Measurements from ENCODE around the gene ADRA1B.

The ADRA1B gene

GRCh38 chr5:159906943-159907342, 9.3 kb upstream of the ADRA1B start:
- FAIRE-seq = no peak
- no peak for TF ChIP-seq CTCF (IDR thresholded peaks at IDR 0.05; ENCODE audit: insufficient read depth, missing control alignments)
- DNase-seq (ENCODE audit: insufficient read length, low spot score) = no peak

- DNase-seq (ENCODE audit: insufficient read length, low spot score) (no peak), FAIRE-seq (no peak)
- TF ChIP-seq CTCF (IDR thresholded peaks at IDR 0.05; ENCODE audit: insufficient read depth, missing control alignments) = no peak
Measured at GRCh38 chr5:159907689-159908590, 8.3 kb upstream of the ADRA1B start.

GRCh38 chr5:159908591-159908940, 7.7 kb upstream of the ADRA1B start:
- no peak for TF ChIP-seq CTCF (IDR thresholded peaks at IDR 0.05; ENCODE audit: insufficient read depth, missing control alignments)
- no peak for FAIRE-seq
- no peak for DNase-seq (ENCODE audit: insufficient read length, low spot score)

GRCh38 chr5:159909126-159909525, 7.2 kb upstream of the ADRA1B start:
- DNase-seq (ENCODE audit: insufficient read length, low spot score) (no peak), FAIRE-seq (no peak)
- no peak for TF ChIP-seq CTCF (IDR thresholded peaks at IDR 0.05; ENCODE audit: insufficient read depth, missing control alignments)

- DNase-seq (ENCODE audit: insufficient read length, low spot score) (no peak), FAIRE-seq (no peak)
- no peak for TF ChIP-seq CTCF (IDR thresholded peaks at IDR 0.05; ENCODE audit: insufficient read depth, missing control alignments)
Measured at GRCh38 chr5:159910207-159910842, 6.0 kb upstream of the ADRA1B start.

- DNase-seq (ENCODE audit: insufficient read length, low spot score) (no peak), FAIRE-seq (no peak)
- TF ChIP-seq CTCF (IDR thresholded peaks at IDR 0.05; ENCODE audit: insufficient read depth, missing control alignments) = no peak
Measured at GRCh38 chr5:159910843-159911229, 5.4 kb upstream of the ADRA1B start.

GRCh38 chr5:159911349-159911748, 4.9 kb upstream of the ADRA1B start:
- no peak for FAIRE-seq
- no peak for DNase-seq (ENCODE audit: insufficient read length, low spot score)
- no peak for TF ChIP-seq CTCF (IDR thresholded peaks at IDR 0.05; ENCODE audit: insufficient read depth, missing control alignments)
